Measurements from ENCODE around the gene EFCC1. TPM values are rescaled to one million over a fixed set of nuclear protein-coding genes. Genes with fewer than 3 reads are reported as not detected.
"Not testable (repeated sequence)": the region's sequence is repeated elsewhere in the genome, so short reads cannot be mapped to it uniquely, and the experiment has no call there.

The EFCC1 gene
- total RNA-seq, 1 donor from 2014 or later, result not detected

GRCh38 chr3:129065720-129066073, 64.6 kb downstream of the EFCC1 start:
- Mint-ChIP-seq H3K36me3 (ENCODE audit: unreplicated experiment) (no peaks in the 10 kb centered on the region), H3K4me3 (ENCODE audit: unreplicated experiment) (no peak overlapping the region), H3K27me3 (ENCODE audit: unreplicated experiment) (peaks cover 10% of the 10 kb centered on the region), H3K27ac (ENCODE audit: unreplicated experiment) (no peak overlapping the region), H3K9me3 (ENCODE audit: unreplicated experiment) (no peaks in the 10 kb centered on the region), H3K4me1 (ENCODE audit: low read depth, unreplicated experiment) (peaks cover 5% of the 10 kb centered on the region)
- no peak for TF ChIP-seq CTCF (IDR thresholded peaks at IDR 0.05; ENCODE audit: partially characterized antibody, unreplicated experiment)
- DNase-seq, result no peak

GRCh38 chr3:129067719-129068118, 66.6 kb downstream of the EFCC1 start:
- H3K27ac Mint-ChIP-seq (ENCODE audit: unreplicated experiment); H3K4me3 Mint-ChIP-seq (ENCODE audit: unreplicated experiment); H3K4me1 Mint-ChIP-seq (ENCODE audit: low read depth, unreplicated experiment); H3K36me3 Mint-ChIP-seq (ENCODE audit: unreplicated experiment); H3K9me3 Mint-ChIP-seq (ENCODE audit: unreplicated experiment); DNase-seq; H3K27me3 Mint-ChIP-seq (ENCODE audit: unreplicated experiment): not testable (repeated sequence)

- DNase-seq, result no peak
- no peaks in the 10 kb centered on the region for H3K9me3 Mint-ChIP-seq (ENCODE audit: unreplicated experiment)
- no peaks in the 10 kb centered on the region for H3K36me3 Mint-ChIP-seq (ENCODE audit: unreplicated experiment)
- no peak overlapping the region for H3K27ac Mint-ChIP-seq (ENCODE audit: unreplicated experiment)
- H3K27me3 Mint-ChIP-seq (ENCODE audit: unreplicated experiment), result peaks cover 7% of the 10 kb centered on the region
- no peaks in the 10 kb centered on the region for H3K4me1 Mint-ChIP-seq (ENCODE audit: low read depth, unreplicated experiment)
- H3K4me3 Mint-ChIP-seq (ENCODE audit: unreplicated experiment), result no peak overlapping the region
- TF ChIP-seq CTCF (IDR thresholded peaks at IDR 0.05; ENCODE audit: partially characterized antibody, unreplicated experiment), result no peak
Observed at GRCh38 chr3:129068291-129068886, 67.3 kb downstream of the EFCC1 start.

- not testable (repeated sequence) for H3K4me1 Mint-ChIP-seq (ENCODE audit: low read depth, unreplicated experiment); H3K36me3 Mint-ChIP-seq (ENCODE audit: unreplicated experiment); H3K27me3 Mint-ChIP-seq (ENCODE audit: unreplicated experiment); H3K27ac Mint-ChIP-seq (ENCODE audit: unreplicated experiment); H3K9me3 Mint-ChIP-seq (ENCODE audit: unreplicated experiment); H3K4me3 Mint-ChIP-seq (ENCODE audit: unreplicated experiment); DNase-seq
Observed at GRCh38 chr3:129069313-129070085, 68.4 kb downstream of the EFCC1 start.

GRCh38 chr3:129070086-129070885, 69.2 kb downstream of the EFCC1 start:
- no peak for TF ChIP-seq CTCF (IDR thresholded peaks at IDR 0.05; ENCODE audit: partially characterized antibody, unreplicated experiment)
- Mint-ChIP-seq H3K4me1 (ENCODE audit: low read depth, unreplicated experiment) (no peaks in the 10 kb centered on the region), H3K27me3 (ENCODE audit: unreplicated experiment) (peaks cover 7% of the 10 kb centered on the region), H3K4me3 (ENCODE audit: unreplicated experiment) (no peak overlapping the region), H3K36me3 (ENCODE audit: unreplicated experiment) (no peaks in the 10 kb centered on the region), H3K27ac (ENCODE audit: unreplicated experiment) (no peak overlapping the region), H3K9me3 (ENCODE audit: unreplicated experiment) (no peaks in the 10 kb centered on the region)
- DNase-seq, result no peak

Measured in glutamatergic neuron (in vitro differentiated cells).